ENCODE measurements around the gene FBXO36.
"Not testable (repeated sequence)": the region's sequence is repeated elsewhere in the genome, so short reads cannot be mapped to it uniquely, and the experiment has no call there.

The FBXO36 gene

DNA sequence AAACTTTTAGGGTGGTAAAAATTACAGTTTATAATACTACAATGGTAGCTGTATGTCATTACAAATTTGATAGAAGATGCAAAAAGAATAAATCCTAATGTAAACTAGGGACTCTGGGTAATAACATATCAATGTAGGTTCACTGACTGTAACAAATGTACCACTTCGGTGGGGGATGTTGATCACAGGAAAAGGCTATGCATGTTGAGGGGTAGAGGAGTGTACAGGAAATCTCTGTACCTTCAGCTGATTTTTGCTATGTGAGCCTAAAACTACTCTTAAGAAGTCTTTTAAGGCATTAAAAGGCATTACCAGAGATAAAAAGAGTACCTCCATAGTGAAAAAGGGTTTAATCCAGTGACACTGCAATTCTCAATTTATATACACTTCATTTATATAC is 25.4 kb upstream of the FBXO36 start:
- H3K27ac Mint-ChIP-seq (ENCODE audit: low read depth), result peak overlapping the region; percentile 6
- peaks cover 57% of the 10 kb centered on the region for H3K4me1 Mint-ChIP-seq
- peaks cover 13% of the 10 kb centered on the region for H3K36me3 Mint-ChIP-seq (ENCODE audit: insufficient read depth)
- ATAC-seq (replicated peaks; ENCODE audit: extremely low read depth, poor library complexity, severe bottlenecking) (no peak), DNase-seq (ENCODE audit: low spot score in 2 of 2) (no peak)
- no peaks in the 10 kb centered on the region for H3K27me3 Mint-ChIP-seq
- no peak overlapping the region for H3K4me3 Mint-ChIP-seq
- no peaks in the 10 kb centered on the region for H3K9me3 Mint-ChIP-seq

DNA sequence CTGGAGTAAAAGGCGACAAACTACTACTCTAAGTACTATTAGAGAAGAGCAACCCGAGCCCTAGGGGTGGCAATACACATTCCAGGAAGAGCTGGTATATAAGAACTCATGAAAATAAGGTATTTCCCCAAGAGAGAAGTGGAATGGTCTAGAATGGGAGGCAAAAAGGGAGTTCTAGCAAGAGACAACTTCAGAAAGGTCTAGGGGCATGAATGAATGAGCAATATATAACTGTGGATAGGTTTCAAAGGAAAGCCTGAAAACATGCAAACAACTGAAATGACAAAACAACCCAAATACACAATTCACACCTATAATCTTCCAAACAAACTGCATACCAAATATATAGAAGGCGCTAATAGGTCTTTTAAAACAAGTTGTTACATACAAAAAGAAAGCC is 22.7 kb upstream of the FBXO36 start:
- H3K4me1 Mint-ChIP-seq, result peaks cover 56% of the 10 kb centered on the region
- no peak for ATAC-seq (replicated peaks; ENCODE audit: extremely low read depth, poor library complexity, severe bottlenecking)
- peak overlapping the region; percentile 57 for H3K27ac Mint-ChIP-seq (ENCODE audit: low read depth)

GRCh38 chr2:229900012-229900411 is 22.3 kb upstream of the FBXO36 start:
- Mint-ChIP-seq H3K36me3 (ENCODE audit: insufficient read depth) (peaks cover 29% of the 10 kb centered on the region), H3K4me3 (no peak overlapping the region), H3K27ac (ENCODE audit: low read depth) (peak overlapping the region; percentile 57), H3K4me1 (peaks cover 59% of the 10 kb centered on the region), H3K27me3 (no peaks in the 10 kb centered on the region), H3K9me3 (no peaks in the 10 kb centered on the region)
- ATAC-seq (replicated peaks; ENCODE audit: extremely low read depth, poor library complexity, severe bottlenecking), result no peak
- no peak for DNase-seq (ENCODE audit: low spot score in 2 of 2)

More for the DNA sequence above, 22.7 kb upstream of the FBXO36 start:
- Mint-ChIP-seq H3K27me3 (no peaks in the 10 kb centered on the region), H3K4me3 (no peak overlapping the region), H3K36me3 (ENCODE audit: insufficient read depth) (peaks cover 27% of the 10 kb centered on the region), H3K9me3 (no peaks in the 10 kb centered on the region)
- no peak for DNase-seq (ENCODE audit: low spot score in 2 of 2)

DNA sequence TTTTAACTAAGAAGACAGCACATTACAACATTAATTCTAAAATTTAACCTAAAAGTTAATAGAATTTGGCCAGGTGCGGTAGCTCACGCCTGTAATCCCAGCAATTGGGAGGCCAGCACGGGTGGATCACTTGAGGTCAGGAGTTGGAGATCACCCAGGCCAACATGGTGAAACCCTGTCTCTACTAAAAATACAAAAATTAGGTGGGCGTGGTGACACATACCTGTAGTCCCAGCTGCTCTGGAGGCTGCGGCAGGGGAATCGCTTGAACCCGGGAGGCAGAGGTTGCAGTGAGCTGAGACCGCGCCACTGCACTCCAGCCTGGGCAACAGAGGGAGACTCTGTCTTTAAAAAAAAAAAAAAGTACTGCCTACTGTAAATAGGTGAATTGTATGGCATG is 21.8 kb upstream of the FBXO36 start:
- H3K4me3 Mint-ChIP-seq; ATAC-seq (replicated peaks; ENCODE audit: extremely low read depth, poor library complexity, severe bottlenecking); DNase-seq (ENCODE audit: low spot score in 2 of 2); H3K27me3 Mint-ChIP-seq; H3K9me3 Mint-ChIP-seq: not testable (repeated sequence)
- H3K4me1 Mint-ChIP-seq, result peaks cover 64% of the 10 kb centered on the region
- H3K36me3 Mint-ChIP-seq (ENCODE audit: insufficient read depth), result peaks cover 29% of the 10 kb centered on the region
- H3K27ac Mint-ChIP-seq (ENCODE audit: low read depth), result peak overlapping the region; percentile 57

DNA sequence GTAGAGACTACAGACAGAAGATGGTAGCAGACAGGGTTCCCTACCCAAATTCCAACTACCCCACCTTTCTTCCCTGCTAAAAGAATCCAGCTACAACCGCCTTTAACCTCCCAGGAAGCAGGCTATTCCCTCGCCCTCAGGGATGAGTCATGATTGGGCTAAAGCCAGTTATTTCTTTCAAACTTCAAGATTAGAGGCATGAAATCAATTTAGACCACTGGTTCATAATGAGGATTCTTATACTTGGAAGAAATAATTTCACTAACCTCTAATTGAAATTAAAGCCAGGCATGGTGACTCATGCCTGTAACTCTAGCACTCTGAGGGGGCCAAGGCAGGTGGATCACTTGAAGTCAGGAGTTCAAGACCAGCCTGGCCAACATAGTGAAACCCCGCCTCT is 20.5 kb upstream of the FBXO36 start:
- ATAC-seq (replicated peaks; ENCODE audit: extremely low read depth, poor library complexity, severe bottlenecking), result no peak

DNA sequence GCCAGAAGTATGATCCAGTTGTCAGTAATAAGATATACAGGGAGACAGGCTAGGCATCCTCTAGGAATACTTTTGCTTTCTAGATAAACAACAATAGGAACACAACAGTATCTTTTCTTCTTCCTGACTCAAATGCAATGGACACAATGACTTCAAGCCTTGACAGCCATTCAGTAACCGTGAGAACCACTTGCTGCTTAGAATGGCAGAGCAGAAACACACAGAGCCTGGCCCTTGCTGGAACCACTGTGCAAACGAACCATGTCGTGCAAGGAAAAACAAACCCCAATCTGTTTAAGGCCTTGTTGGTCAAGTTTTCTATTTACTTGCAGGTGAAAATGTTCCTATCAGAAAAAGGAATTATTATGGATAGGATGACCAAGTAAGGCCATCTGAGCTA is 19.3 kb upstream of the FBXO36 start:
- no peak for ATAC-seq (replicated peaks; ENCODE audit: extremely low read depth, poor library complexity, severe bottlenecking)
- Mint-ChIP-seq H3K27me3 (no peaks in the 10 kb centered on the region), H3K27ac (ENCODE audit: low read depth) (no peak overlapping the region), H3K36me3 (ENCODE audit: insufficient read depth) (peaks cover 37% of the 10 kb centered on the region), H3K4me3 (no peak overlapping the region), H3K4me1 (peaks cover 52% of the 10 kb centered on the region), H3K9me3 (no peaks in the 10 kb centered on the region)
- DNase-seq (ENCODE audit: low spot score in 2 of 2), result no peak

More for the DNA sequence above, 20.5 kb upstream of the FBXO36 start:
- Mint-ChIP-seq H3K27ac (ENCODE audit: low read depth) (no peak overlapping the region), H3K27me3 (no peaks in the 10 kb centered on the region), H3K36me3 (ENCODE audit: insufficient read depth) (peaks cover 29% of the 10 kb centered on the region), H3K4me1 (peaks cover 61% of the 10 kb centered on the region), H3K4me3 (no peak overlapping the region), H3K9me3 (no peaks in the 10 kb centered on the region)
- no peak for DNase-seq (ENCODE audit: low spot score in 2 of 2)

- H3K27ac Mint-ChIP-seq (ENCODE audit: low read depth), result no peak overlapping the region
- no peak overlapping the region for H3K4me3 Mint-ChIP-seq
- peaks cover 37% of the 10 kb centered on the region for H3K36me3 Mint-ChIP-seq (ENCODE audit: insufficient read depth)
- no peak for DNase-seq (ENCODE audit: low spot score in 2 of 2)
- ATAC-seq (replicated peaks; ENCODE audit: extremely low read depth, poor library complexity, severe bottlenecking), result no peak
- peaks cover 43% of the 10 kb centered on the region for H3K4me1 Mint-ChIP-seq
- no peaks in the 10 kb centered on the region for H3K9me3 Mint-ChIP-seq
- H3K27me3 Mint-ChIP-seq, result no peaks in the 10 kb centered on the region
Observed at GRCh38 chr2:229905601-229906000, 16.7 kb upstream of the FBXO36 start.

GRCh38 chr2:229909090-229909489 is 13.2 kb upstream of the FBXO36 start:
- H3K27me3 Mint-ChIP-seq, result no peaks in the 10 kb centered on the region
- H3K4me1 Mint-ChIP-seq, result peaks cover 46% of the 10 kb centered on the region
- DNase-seq (ENCODE audit: low spot score in 2 of 2) (no peak), ATAC-seq (replicated peaks; ENCODE audit: extremely low read depth, poor library complexity, severe bottlenecking) (no peak)
- no peaks in the 10 kb centered on the region for H3K9me3 Mint-ChIP-seq
- H3K27ac Mint-ChIP-seq (ENCODE audit: low read depth), result no peak overlapping the region
- H3K4me3 Mint-ChIP-seq, result no peak overlapping the region
- H3K36me3 Mint-ChIP-seq (ENCODE audit: insufficient read depth), result peaks cover 14% of the 10 kb centered on the region

DNA sequence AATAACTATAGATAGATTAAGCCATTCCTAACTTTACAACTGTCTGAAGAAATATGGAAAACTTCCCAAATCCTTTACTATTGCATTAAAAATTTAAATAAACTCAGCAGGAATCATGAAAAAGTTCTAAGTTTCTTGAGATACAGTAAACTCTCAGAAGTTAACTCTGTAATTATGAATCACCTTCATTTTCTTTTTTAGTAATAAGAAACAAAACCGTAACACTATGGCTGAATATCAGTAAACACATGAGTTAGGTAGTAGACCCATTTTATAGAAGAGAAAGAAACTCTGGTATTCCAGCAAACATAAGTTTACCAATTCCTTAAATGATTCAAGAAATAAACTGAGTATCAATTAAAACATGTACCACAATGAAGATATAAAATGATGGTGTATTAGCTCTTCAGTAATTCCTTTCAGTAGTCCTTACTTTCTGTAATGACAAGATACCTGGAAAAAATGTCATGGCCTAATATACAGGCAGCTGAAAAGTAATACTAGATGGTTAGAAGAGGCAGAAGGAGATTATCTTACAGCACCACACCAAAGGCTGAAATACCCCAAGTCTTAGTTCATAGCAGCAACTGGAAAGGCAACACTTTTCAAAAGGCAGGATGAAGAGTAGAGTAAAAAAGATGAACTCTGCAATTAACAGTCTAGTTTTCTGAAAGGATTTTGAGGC is 12.0 kb upstream of the FBXO36 start:
- H3K9me3 Mint-ChIP-seq, result no peaks in the 10 kb centered on the region
- H3K4me1 Mint-ChIP-seq, result peaks cover 45% of the 10 kb centered on the region
- peak overlapping the region; percentile 32 for H3K27ac Mint-ChIP-seq (ENCODE audit: low read depth)
- DNase-seq (ENCODE audit: low spot score in 2 of 2) (no peak), ATAC-seq (replicated peaks; ENCODE audit: extremely low read depth, poor library complexity, severe bottlenecking) (no peak)
- no peaks in the 10 kb centered on the region for H3K27me3 Mint-ChIP-seq
- H3K36me3 Mint-ChIP-seq (ENCODE audit: insufficient read depth), result peaks cover 13% of the 10 kb centered on the region
- peak overlapping the region; percentile 11 for H3K4me3 Mint-ChIP-seq

- H3K27me3 Mint-ChIP-seq, result no peaks in the 10 kb centered on the region
- no peak overlapping the region for H3K4me3 Mint-ChIP-seq
- H3K4me1 Mint-ChIP-seq, result peaks cover 42% of the 10 kb centered on the region
- H3K27ac Mint-ChIP-seq (ENCODE audit: low read depth), result peak overlapping the region; percentile 32
- DNase-seq (ENCODE audit: low spot score in 2 of 2), result no peak
- no peak for ATAC-seq (replicated peaks; ENCODE audit: extremely low read depth, poor library complexity, severe bottlenecking)
- H3K9me3 Mint-ChIP-seq, result no peaks in the 10 kb centered on the region
- H3K36me3 Mint-ChIP-seq (ENCODE audit: insufficient read depth), result peaks cover 13% of the 10 kb centered on the region
Observed at GRCh38 chr2:229910832-229911412, 11.4 kb upstream of the FBXO36 start.

DNA sequence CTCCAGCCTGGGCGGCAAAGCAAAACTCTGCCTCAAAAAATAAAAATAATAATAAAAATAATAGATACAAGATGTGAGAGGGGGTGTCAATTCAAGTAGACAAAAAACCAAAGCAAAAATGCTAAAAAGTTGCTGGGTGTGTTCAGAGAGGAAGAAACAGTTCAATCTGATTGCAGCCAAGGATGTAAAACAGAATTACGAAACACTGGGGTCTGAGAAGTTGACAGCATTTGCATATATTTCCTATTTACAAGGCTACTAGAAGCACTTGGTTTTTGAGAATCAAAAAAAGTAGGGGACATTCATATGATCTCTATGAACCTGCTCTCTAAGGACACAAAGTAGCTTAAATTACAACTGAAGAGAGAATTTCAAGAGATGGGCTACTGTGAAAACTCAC is 8.1 kb upstream of the FBXO36 start:
- Mint-ChIP-seq H3K27ac (ENCODE audit: low read depth) (peak overlapping the region; percentile 13), H3K36me3 (ENCODE audit: insufficient read depth) (peaks cover 18% of the 10 kb centered on the region), H3K27me3 (no peaks in the 10 kb centered on the region), H3K4me3 (no peak overlapping the region), H3K9me3 (no peaks in the 10 kb centered on the region), H3K4me1 (peaks cover 52% of the 10 kb centered on the region)
- ATAC-seq (replicated peaks; ENCODE audit: extremely low read depth, poor library complexity, severe bottlenecking) (no peak), DNase-seq (ENCODE audit: low spot score in 2 of 2) (no peak)

GRCh38 chr2:229917793-229918192 is 4.5 kb upstream of the FBXO36 start:
- H3K27me3 Mint-ChIP-seq, result no peaks in the 10 kb centered on the region
- no peak overlapping the region for H3K4me3 Mint-ChIP-seq
- ATAC-seq (replicated peaks; ENCODE audit: extremely low read depth, poor library complexity, severe bottlenecking) (no peak), DNase-seq (ENCODE audit: low spot score in 2 of 2) (no peak)
- no peaks in the 10 kb centered on the region for H3K9me3 Mint-ChIP-seq
- H3K36me3 Mint-ChIP-seq (ENCODE audit: insufficient read depth), result peaks cover 43% of the 10 kb centered on the region
- peaks cover 51% of the 10 kb centered on the region for H3K4me1 Mint-ChIP-seq
- H3K27ac Mint-ChIP-seq (ENCODE audit: low read depth), result peak overlapping the region; percentile 3

- Mint-ChIP-seq H3K9me3 (no peaks in the 10 kb centered on the region), H3K4me1 (peaks cover 45% of the 10 kb centered on the region), H3K27ac (ENCODE audit: low read depth) (peak overlapping the region; percentile 95), H3K36me3 (ENCODE audit: insufficient read depth) (peaks cover 46% of the 10 kb centered on the region), H3K27me3 (no peaks in the 10 kb centered on the region), H3K4me3 (peak overlapping the region; percentile 97)
- DNase-seq (ENCODE audit: low spot score in 2 of 2), result peak; percentile 25 to 43
- peak; percentile 11 for ATAC-seq (replicated peaks; ENCODE audit: extremely low read depth, poor library complexity, severe bottlenecking)
Observed at GRCh38 chr2:229920011-229920641, 2.2 kb upstream of the FBXO36 start.
